DOHH2 (cell line): ENCODE data around the gene ETS2.

ENCODE experiments used
- CTCF ChIP-seq: fragments of 200-600 bp; sonication (generic); IDR thresholded peaks from one replicate; pipeline ENCODE4 v1.5.1; 2014; ENCODE audit warnings: antibody characterized with exemption, mild to moderate bottlenecking, low read depth, low read length; ENCODE audit not compliant: poor library complexity, severe bottlenecking
- EZH2phosphoT487 ChIP-seq: fragments of 200-600 bp; sonication (generic); IDR thresholded peaks from 2 replicates; pipeline ENCODE4 v1.6.1; 2017; ENCODE audit warnings: borderline replicate concordance, mild to moderate bottlenecking, antibody characterized with exemption, low read length, moderate library complexity, mixed read lengths

DNA sequence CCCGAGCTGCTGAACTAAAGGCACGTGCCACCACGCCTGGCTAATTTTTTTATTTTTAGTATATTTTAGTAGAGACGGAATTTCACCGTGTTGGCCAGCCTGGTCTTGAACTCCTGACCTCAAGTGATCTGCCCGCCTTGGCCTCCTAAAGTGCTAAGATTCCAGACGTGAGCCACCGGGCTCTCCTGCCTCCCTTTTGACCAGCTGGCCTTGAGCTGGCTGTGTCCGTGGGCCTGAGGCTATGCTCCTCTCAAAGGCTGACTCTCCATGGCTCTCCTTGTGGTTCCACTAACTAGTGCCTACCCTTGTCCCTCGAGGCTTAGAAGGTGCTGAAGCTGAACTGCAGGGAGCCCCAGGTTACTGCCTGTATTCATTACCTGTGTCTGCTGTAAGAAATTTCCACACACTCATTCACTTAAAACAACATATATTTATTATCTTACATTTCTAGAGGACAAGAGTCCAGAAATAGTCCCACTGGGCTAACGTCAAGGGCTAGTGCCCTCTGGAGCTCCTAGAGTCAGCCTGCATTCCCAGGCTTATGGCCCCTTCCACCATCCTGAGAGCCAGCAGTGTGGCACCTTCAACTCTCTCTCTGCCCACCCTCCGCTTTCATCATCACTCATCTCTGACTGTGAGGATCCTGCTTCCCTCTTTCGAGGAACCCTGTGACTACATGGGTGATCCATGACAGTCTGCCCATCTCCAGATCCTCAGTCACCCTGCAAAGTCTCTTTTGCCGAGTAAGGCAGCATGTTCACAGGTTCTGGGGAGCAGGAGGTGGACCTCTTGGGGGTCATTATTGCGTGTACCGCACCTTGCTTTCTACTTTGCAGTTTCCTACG lies 34.9 kb downstream of the ETS2 start:
- TF ChIP-seq CTCF (no peak), EZH2phosphoT487 (no peak)
